Melanocyte of skin (primary cell): ENCODE data around the gene NACAD. TPM values are rescaled to one million over a fixed set of nuclear protein-coding genes. Genes with fewer than 3 reads are reported as not detected.

ENCODE experiments used
- small RNA-seq, 2 donors: library from RNA; depleted of rRNA; stranded (forward); fragments of <200 nt; gene quantifications; one replicate each; pipeline ENCODE3, GENCODE V24; 2012
- total RNA-seq, 2 donors: library from RNA; depleted of rRNA; stranded (reverse); fragments of >200 nt; gene quantifications; 2 replicates each; pipeline ENCODE4 v1.2.3, GENCODE V29; 2012

Gene NACAD, protein sequence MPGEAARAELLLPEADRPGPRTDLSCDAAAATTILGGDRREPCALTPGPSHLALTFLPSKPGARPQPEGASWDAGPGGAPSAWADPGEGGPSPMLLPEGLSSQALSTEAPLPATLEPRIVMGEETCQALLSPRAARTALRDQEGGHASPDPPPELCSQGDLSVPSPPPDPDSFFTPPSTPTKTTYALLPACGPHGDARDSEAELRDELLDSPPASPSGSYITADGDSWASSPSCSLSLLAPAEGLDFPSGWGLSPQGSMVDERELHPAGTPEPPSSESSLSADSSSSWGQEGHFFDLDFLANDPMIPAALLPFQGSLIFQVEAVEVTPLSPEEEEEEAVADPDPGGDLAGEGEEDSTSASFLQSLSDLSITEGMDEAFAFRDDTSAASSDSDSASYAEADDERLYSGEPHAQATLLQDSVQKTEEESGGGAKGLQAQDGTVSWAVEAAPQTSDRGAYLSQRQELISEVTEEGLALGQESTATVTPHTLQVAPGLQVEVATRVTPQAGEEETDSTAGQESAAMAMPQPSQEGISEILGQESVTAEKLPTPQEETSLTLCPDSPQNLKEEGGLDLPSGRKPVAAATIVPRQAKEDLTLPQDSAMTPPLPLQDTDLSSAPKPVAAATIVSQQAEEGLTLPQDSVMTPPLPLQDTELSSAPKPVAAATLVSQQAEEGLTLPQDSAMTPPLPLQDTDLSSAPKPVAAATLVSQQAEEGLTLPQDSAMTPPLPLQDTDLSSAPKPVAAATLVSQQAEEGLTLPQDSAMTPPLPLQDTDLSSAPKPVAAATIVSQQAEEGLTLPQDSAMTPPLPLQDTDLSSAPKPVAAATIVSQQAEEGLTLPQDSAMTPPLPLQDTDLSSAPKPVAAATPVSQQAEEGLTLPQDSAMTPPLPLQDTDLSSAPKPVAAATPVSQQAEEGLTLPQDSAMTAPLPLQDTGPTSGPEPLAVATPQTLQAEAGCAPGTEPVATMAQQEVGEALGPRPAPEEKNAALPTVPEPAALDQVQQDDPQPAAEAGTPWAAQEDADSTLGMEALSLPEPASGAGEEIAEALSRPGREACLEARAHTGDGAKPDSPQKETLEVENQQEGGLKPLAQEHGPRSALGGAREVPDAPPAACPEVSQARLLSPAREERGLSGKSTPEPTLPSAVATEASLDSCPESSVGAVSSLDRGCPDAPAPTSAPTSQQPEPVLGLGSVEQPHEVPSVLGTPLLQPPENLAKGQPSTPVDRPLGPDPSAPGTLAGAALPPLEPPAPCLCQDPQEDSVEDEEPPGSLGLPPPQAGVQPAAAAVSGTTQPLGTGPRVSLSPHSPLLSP (N-terminal part only)
- under 1 TPM; under 0.01 to 0.33 TPM for total RNA-seq

DNA sequence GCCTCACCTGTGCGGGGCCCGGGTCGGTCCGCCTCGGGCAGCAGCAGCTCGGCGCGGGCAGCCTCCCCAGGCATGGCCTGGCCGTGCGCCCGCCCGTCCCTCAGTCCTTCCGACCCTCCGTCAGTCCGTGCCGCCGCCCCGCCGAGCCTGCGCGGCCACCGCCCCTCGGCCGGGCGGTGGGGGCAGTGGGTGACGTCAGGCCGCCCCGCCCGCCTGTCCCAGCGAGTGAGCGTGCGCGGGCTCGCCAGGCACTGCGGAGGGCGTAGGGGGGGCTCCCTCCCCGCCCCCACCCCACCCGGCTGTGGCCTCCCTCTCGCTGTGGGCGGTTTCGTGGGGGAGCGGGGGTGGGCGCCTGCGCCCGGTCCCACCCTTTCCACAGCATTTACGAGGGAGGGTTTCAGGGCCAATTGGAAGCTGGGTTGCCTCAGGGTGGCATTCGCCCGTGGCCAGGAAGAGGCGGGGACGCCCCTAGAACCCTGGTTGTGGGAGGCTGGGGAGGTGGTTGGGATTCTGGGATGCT is at the start of gene NACAD:
TSS of gene NACAD (minus strand) at position 149 of the 520 bp plus-strand sequence. CDS start at position 74, 75 bp downstream.

GRCh38 chr7:45111298-45112223 is 22.8 kb upstream of the NACAD start, which contains the start of gene TBRG4:
Gene TBRG4 (minus strand): TSS chr7:45111697. CDS start chr7:45109237, 2,460 bp downstream.

Small RNA genes within 50 kb of the gene (small RNA-seq; reads per million reads assigned to genes)
- 85.2 to 192 reads per million in 2 donors for gene SNORA5A
- gene SNORA5B: 0 reads per million in 2 donors
- gene SNORA5C: 34.8 to 36.4 reads per million in 2 donors

Other genes starting within 250 kb of the NACAD start
- gene H2AZ2, start 240.9 kb downstream of the NACAD start, total RNA-seq: 100 to 1,000 TPM in 1 of 2 donors, 10 to 100 TPM in 1; 58.5 to 117 TPM
- gene PURB, start 203.4 kb downstream of the NACAD start, total RNA-seq: 10 to 100 TPM; 16.9 to 22.3 TPM
- gene MYO1G, start 110.0 kb downstream of the NACAD start, total RNA-seq: under 1 TPM; under 0.01 TPM
- gene CCM2, start 88.8 kb downstream of the NACAD start, total RNA-seq: 10 to 100 TPM; 26.8 to 37.3 TPM
- gene TBRG4, start 22.7 kb upstream of the NACAD start, total RNA-seq: 100 to 1,000 TPM; 124 to 191 TPM
- under 1 TPM in 1 of 2 donors, not detected in 1; 0.34 TPM for gene RAMP3, start 68.8 kb upstream of the NACAD start, total RNA-seq